Mesodermal cell (in vitro differentiated cells): ENCODE measurements around the gene DTNA. TPM values are rescaled to one million over a fixed set of nuclear protein-coding genes. Genes with fewer than 3 reads are reported as not detected.
"Not testable (repeated sequence)": the region's sequence is repeated elsewhere in the genome, so short reads cannot be mapped to it uniquely, and the experiment has no call there.

Experiments
- H3K27ac ChIP-seq: 2 replicates; pipeline ENCODE4 v1.7.0; 2013; ENCODE audit warnings: mild to moderate bottlenecking, low read depth, low read length, moderate library complexity; ENCODE audit not compliant: severe bottlenecking
- H3K36me3 ChIP-seq: 2 replicates; pipeline ENCODE4 v1.7.1; 2013; ENCODE audit warnings: mild to moderate bottlenecking, low read length, moderate library complexity; ENCODE audit not compliant: control insufficient read depth, insufficient read depth
- H3K4me1 ChIP-seq: one replicate; pipeline ENCODE4 v1.7.1; 2013; ENCODE audit warnings: mild to moderate bottlenecking, low read length; ENCODE audit not compliant: insufficient read depth, control insufficient read depth, poor library complexity, severe bottlenecking
- H3K4me3 ChIP-seq: 2 replicates; pipeline ENCODE4 v1.7.0; 2013; ENCODE audit warnings: low read length, control low read depth, mild to moderate bottlenecking; ENCODE audit not compliant: insufficient read depth, poor library complexity, severe bottlenecking; ENCODE audit errors: extremely low read depth
- H3K9me3 ChIP-seq: 2 replicates; pipeline ENCODE4 v1.7.1; 2013; ENCODE audit warnings: mild to moderate bottlenecking, low read length, moderate library complexity; ENCODE audit not compliant: control insufficient read depth
- WGBS, 2 experiments: methylation state at CpG; one replicate each; pipeline ENCODE4 v1.1.5; 2013; ENCODE audit warnings: missing lambda C conversion rate in 2 of 2; ENCODE audit not compliant: insufficient coverage in 2 of 2; 5-methylcytosine and 5-hydroxymethylcytosine counted together
- polyA plus RNA-seq, 2 experiments: library from polyadenylated mRNA; stranded (reverse); fragments of 50-300 nt; gene quantifications; one replicate each; pipeline ENCODE4 v1.2.3, GENCODE V29; 2013

Gene DTNA
- polyA plus RNA-seq (2013, experiment 1 of 2) = 19.6 TPM
- 12.4 TPM for polyA plus RNA-seq (2013, experiment 2 of 2)

DNA sequence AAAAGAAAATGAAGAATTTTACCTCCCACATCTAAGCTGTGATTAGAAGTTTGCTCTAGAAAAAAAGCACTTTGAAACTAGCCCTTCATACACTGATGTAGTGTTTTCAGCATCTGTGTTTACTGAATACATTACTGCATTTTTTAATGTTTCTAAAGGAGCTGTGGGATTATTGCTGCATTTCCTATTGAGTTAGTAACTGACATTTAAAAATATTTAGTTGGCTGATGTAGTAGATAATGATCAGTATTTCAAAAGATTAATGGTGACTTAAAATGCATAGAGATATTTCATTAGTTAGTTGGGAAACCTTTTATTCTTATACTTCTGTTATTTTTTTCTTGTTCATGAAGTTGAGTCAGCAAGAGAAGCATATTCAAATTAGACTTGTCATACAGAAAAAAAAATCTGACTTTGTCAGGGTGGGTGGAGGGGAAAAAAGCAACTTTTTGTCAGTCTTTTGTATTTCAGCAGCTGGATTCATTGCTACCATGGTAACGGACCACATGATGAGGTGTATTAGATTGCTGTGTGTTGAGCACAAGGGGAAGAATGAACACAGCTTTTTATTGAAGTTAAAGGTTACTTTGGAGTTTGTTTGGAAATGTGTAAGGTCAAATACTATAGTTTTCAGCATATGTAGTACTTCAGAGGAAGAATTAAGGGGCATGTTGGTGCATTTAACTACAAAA, at the start of gene DTNA:
TSS of gene DTNA (plus strand) at position 549 of the 692 bp plus-strand sequence. CDS start 45,679 bp downstream, outside the sequence.
- H3K9me3 ChIP-seq = no peaks in the 10 kb centered on the region
- peak within 1 kb of the TSS; percentile 82 for H3K27ac ChIP-seq
- H3K36me3 ChIP-seq = no peaks in the 10 kb centered on the region
- H3K4me3 ChIP-seq = peak within 1 kb of the TSS; percentile 18
- WGBS, 2 experiments = 79 to 80% methylated on average over 1 of the region's 1 CpG
- peaks cover 32% of the 10 kb centered on the region for H3K4me1 ChIP-seq

DNA sequence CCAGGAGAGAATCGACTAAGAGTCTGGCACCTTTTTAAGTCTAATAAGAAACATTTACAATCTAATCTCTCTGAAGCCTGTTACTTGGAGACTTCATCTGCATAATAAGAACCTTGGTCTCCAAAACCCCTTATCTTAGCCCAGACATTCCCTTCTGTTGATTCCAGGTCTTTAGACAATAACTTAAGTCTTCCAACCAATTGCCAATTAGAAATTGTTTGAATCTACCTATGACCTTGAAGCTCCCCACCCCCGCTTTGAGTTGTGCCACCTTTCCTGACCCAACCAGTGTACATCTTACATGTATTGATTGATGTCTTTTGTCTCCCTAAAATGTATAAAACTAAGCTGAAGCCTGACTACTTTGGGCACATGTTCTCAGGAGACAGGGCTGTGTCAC, 49.5 kb upstream of the DTNA start:
- 0 to 10% methylated on average over 1 of the region's 2 CpGs for WGBS, 2 experiments
- Histone ChIP-seq H3K36me3 (no peaks in the 10 kb centered on the region), H3K4me1 (peaks cover 42% of the 10 kb centered on the region), H3K4me3 (no peak overlapping the region), H3K27ac (peak overlapping the region; percentile 97), H3K9me3 (no peaks in the 10 kb centered on the region)

DNA sequence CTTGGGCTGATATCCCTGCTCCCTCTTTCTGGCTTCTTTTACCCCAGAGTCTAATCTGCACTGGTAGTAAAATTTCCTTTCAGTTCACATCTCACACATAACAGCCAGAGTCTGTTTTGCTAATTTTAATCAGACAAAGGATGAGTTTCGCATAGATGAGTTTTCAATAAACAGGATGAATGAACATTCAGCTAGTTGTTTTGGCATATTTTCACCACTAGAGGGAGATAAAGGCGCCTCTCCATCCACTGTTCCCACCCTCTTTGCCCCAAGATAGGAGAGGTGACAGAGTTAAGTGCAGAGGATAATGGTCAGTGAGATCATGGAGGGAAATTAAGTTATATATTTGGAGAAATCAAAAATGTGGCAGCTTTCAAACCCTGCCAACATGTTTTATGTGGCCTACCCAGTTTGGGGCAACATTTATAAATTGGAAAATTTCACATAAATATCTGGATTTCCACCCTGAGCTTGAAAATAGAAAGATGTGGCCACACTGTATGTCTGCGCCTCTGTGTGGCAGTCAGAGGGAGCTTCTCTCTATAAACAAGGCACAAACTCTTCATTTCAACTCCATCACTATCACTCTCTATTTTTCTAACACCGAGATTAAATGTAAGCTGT, 48.5 kb upstream of the DTNA start:
- H3K36me3 ChIP-seq = no peaks in the 10 kb centered on the region
- WGBS, 2 experiments = 100% methylated on average over 1 of the region's 4 CpGs; no CpG with 5 or more reads in 1 of the 2 experiments
- H3K4me1 ChIP-seq = peaks cover 36% of the 10 kb centered on the region
- no peak overlapping the region for H3K4me3 ChIP-seq
- H3K9me3 ChIP-seq = no peaks in the 10 kb centered on the region
- H3K27ac ChIP-seq = no peak overlapping the region

DNA sequence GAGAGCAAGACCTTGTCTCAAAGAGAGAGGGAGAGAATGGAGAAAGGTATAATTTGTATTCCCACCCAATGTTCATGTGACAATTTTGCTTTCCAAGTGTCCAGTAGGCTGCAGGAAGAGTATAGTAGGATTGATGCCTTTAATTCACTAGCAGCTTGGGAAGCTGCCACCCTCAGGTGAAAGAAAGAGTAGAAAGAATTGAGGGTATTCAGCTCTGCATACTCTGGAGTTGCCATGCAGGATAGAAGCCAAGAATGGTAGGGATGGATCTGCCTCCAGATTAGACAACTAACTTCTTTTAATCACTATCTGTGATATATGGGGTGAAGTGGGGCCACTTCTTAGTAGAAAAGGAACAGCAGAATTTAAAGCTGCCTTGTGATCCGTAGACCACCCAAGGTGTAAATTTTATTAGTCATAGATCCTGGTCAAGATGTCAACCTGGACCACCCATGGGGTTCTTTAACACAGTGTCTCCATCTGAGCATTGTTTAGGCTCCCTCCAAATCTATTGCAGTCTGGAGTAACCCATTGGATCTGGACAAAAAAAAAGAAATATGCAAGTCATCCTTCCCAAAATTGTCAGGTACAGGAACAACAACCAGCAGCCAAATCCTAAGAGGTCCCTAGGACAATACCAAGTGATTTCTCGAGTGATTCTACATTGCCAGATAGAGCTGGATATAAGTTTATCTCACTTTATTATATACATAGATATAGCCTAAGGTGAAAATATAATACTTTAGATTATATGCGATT, 33.1 kb upstream of the DTNA start:
- H3K27ac ChIP-seq = no peak overlapping the region
- no peaks in the 10 kb centered on the region for H3K9me3 ChIP-seq
- 80 to 89% methylated on average over 1 of the region's 3 CpGs for WGBS, 2 experiments
- no peaks in the 10 kb centered on the region for H3K36me3 ChIP-seq
- no peak overlapping the region for H3K4me3 ChIP-seq
- no peaks in the 10 kb centered on the region for H3K4me1 ChIP-seq

DNA sequence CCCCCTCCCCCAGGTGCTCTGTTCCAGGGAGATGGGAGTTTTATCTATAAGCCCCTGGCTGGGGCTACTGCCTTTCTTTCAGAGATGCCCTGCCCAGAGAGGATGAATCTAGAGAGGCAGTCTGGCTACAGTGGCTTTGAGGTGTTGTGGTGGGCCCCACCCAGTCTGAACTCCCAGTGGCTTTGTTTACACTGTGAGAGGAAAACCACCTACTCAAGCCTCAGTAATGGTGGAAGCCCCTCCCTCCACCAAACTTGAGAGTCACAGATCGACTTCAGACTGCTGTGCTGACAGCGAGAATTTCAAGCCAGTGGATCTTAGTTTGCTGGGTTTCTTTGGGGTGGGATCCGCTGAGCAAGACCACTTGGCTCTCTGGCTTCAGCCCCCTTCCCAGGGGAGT, 20.3 kb upstream of the DTNA start:
- H3K27ac ChIP-seq, H3K36me3 ChIP-seq, H3K9me3 ChIP-seq, H3K4me1 ChIP-seq, H3K4me3 ChIP-seq: not testable (repeated sequence)
- 40 to 100% methylated on average over 1 of the region's 3 CpGs for WGBS, 2 experiments

DNA sequence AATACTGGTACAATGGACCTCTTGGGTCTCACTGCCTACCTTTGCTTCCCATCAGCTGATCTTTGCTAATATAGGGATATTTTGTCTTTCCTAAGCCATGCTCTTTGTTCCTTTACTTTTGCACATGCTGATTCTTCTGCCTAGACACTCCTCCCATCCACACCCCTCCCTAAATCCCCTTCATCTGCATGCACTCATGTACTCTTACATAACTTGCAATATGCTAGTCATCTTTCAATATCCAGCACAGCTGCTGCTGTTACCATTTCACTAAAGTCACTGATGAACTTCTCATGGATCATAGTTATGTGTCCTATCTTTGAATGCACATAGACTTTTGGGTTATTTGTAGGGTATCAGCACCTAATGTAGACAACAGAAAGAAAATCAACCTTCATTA, 18.5 kb upstream of the DTNA start:
- no peak overlapping the region for H3K4me3 ChIP-seq
- no peaks in the 10 kb centered on the region for H3K9me3 ChIP-seq
- no peak overlapping the region for H3K27ac ChIP-seq
- no peaks in the 10 kb centered on the region for H3K4me1 ChIP-seq
- no peaks in the 10 kb centered on the region for H3K36me3 ChIP-seq

DNA sequence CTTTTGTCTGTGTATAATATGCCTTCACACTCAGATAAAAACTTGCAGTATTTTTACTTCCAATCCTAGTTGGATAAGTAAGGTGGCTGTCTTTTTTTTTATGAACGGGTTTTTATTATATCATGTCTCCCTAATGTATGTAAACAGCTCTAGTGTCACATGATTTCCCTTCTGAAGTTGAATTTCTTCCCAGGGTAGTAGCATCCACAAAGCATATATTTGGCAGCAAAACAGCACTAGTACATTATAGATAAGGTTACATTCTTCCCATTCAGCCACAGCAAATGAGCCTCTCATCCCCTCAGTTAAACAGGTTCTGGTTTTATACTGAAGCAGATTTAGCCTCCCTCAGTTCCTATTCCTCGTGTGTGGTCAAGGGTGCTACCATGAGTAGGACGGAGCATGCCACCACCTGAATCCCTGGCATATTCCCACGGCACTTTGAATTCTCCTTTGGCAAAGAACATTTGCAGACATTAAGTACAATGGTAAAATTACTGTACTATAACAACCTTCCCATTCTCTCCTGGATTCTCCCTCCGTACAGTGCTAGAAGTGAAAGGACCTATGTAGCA, 15.4 kb upstream of the DTNA start:
- Histone ChIP-seq H3K4me1 (no peaks in the 10 kb centered on the region), H3K4me3 (no peak overlapping the region), H3K9me3 (no peaks in the 10 kb centered on the region), H3K27ac (no peak overlapping the region), H3K36me3 (no peaks in the 10 kb centered on the region)
- 83 to 87% methylated on average over 1 to 2 of the region's 5 CpGs for WGBS, 2 experiments

DNA sequence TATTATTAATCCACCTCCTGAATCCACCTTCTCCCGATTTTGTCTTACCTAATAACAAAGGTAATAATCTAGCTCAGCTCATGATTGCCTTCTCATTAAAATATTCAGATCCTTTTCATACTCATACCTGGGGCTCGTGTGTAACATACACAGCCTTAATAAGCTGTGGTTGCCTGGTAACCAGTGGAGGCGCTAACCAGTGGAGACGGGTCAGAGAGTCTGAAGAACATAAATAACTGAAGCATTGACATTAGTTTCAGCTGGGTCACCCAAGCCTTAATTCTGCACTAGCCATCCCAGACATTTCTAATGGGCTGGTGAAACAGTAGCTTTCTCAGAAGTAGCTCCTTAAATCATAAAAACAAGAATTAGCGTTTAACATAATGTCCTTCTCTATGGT, 14.8 kb upstream of the DTNA start:
- no peaks in the 10 kb centered on the region for H3K4me1 ChIP-seq
- H3K9me3 ChIP-seq = no peaks in the 10 kb centered on the region
- H3K27ac ChIP-seq = no peak overlapping the region
- no peak overlapping the region for H3K4me3 ChIP-seq
- 83 to 100% methylated on average over 1 to 2 of the region's 5 CpGs for WGBS, 2 experiments
- no peaks in the 10 kb centered on the region for H3K36me3 ChIP-seq

DNA sequence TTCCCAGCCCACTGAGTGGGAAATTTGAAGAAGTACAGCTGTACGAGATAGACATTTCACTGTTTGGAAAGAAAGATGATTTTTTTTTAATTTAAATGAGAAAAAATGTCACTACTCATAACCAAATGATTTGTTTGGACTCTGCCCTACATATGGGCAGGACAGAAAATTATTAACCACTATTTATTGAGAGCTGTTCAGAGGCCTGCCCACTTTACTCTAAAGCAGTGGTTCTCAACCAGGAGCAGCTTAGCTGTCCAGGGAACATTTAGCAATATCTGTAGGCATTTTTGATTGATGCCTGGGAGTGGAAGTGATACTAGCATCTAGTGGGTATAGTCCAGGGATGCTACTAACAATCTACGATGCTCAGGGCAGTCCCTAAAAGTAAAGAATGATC, 13.4 kb upstream of the DTNA start:
- Histone ChIP-seq H3K9me3 (no peaks in the 10 kb centered on the region), H3K36me3 (no peaks in the 10 kb centered on the region), H3K27ac (no peak overlapping the region), H3K4me3 (no peak overlapping the region), H3K4me1 (no peaks in the 10 kb centered on the region)
- WGBS, 2 experiments = 100% methylated on average over 1 of the region's 2 CpGs; no CpG with 5 or more reads in 1 of the 2 experiments

DNA sequence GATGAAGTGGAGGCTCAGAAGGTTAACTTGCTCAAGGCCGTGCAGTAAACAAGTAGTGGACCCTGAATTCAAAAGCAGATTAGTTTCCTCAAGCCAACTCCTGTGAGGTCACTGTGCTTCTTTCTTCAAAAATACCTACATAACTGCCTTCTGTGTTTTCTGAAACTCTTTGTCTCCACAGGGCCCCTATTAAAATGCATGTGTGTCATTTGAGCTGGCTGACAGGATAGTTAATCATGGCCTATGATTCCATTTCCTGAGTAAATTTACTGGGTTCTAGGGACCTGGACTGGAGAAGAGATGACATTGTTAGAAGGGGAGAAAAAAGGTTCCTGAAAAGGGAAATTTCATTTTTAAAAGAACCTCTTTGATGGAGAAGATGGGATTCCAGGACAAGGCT, 12.9 kb upstream of the DTNA start:
- peak overlapping the region; percentile 44 for H3K27ac ChIP-seq
- no peaks in the 10 kb centered on the region for H3K4me1 ChIP-seq
- WGBS, 2 experiments = 57 to 88% methylated on average over 1 of the region's 1 CpG
- H3K36me3 ChIP-seq = no peaks in the 10 kb centered on the region
- no peaks in the 10 kb centered on the region for H3K9me3 ChIP-seq
- H3K4me3 ChIP-seq = no peak overlapping the region
